C4-2B (cell line): ENCODE results near the gene PRPS2.

Source experiments
- H3K27ac ChIP-seq: fragments of 450-650 bp; 2 replicates; pipeline ENCODE4 v1.5.1; 2017
- CTCF ChIP-seq: fragments of 450-650 bp; conservative IDR thresholded peaks from 2 replicates; pipeline ENCODE4 v1.5.1; 2017; ENCODE audit warnings: mild to moderate bottlenecking
- ZFX ChIP-seq: fragments of 450-650 bp; IDR thresholded peaks from 2 replicates; pipeline ENCODE4 v1.6.1; 2017

Gene PRPS2

GRCh38 chrX:12868747-12869146, 77.5 kb downstream of the PRPS2 start:
- H3K27ac ChIP-seq = no peak overlapping the region

GRCh38 chrX:12871257-12871656, 80.0 kb downstream of the PRPS2 start:
- no peak overlapping the region for H3K27ac ChIP-seq
- no peak for TF ChIP-seq ZFX
- no peak for TF ChIP-seq CTCF

More at GRCh38 chrX:12868747-12869146, 77.5 kb downstream of the PRPS2 start:
- no peak for TF ChIP-seq ZFX

GRCh38 chrX:12872741-12873140, 81.5 kb downstream of the PRPS2 start:
- TF ChIP-seq CTCF (no peak), ZFX (no peak)
- H3K27ac ChIP-seq = no peak overlapping the region
